Natural killer cell (primary cell): ENCODE results near the gene MAP4K3. TPM values are rescaled to one million over a fixed set of nuclear protein-coding genes. Genes with fewer than 3 reads are reported as not detected.

Experiments used
- ATAC-seq, 3 donors: fragments of 150-1000 bp in 2 of 3; fragments of 200-7000 bp in 1 of 3; cut with Tn5 transposase; 1 replicate in 1 of 3; 2 replicates in 2 of 3; pipeline ENCODE4 v1.10.0; 2021; ENCODE audit warnings: mild to moderate bottlenecking in 2 of 3, moderate library complexity in 2 of 3
- DNase-seq, 2 donors: peaks; one replicate each; pipeline versions ENCODE4 v3.0.0 to v3.0.0-alpha.2; 2013 to 2021; ENCODE audit warnings: mixed read lengths in 1 of 2
- H3K27ac ChIP-seq: one replicate; pipeline ENCODE4 v1.5.1; 2013; ENCODE audit warnings: mild to moderate bottlenecking, low read length
- H3K27me3 ChIP-seq: one replicate; pipeline ENCODE4 v1.6.1; 2013; ENCODE audit warnings: low read length; ENCODE audit not compliant: control insufficient read depth, insufficient read depth
- H3K36me3 ChIP-seq: one replicate; pipeline ENCODE4 v1.6.1; 2013; ENCODE audit warnings: low read length; ENCODE audit not compliant: control insufficient read depth, insufficient read depth
- H3K4me1 ChIP-seq: one replicate; pipeline ENCODE4 v1.6.1; 2013; ENCODE audit warnings: low read length; ENCODE audit not compliant: control insufficient read depth, insufficient read depth
- H3K4me3 ChIP-seq: one replicate; pipeline ENCODE4 v1.5.1; 2013; ENCODE audit warnings: low read length
- H3K9me3 ChIP-seq: one replicate; pipeline ENCODE4 v1.6.1; 2013; ENCODE audit warnings: low read length; ENCODE audit not compliant: control insufficient read depth, insufficient read depth
- H3K27ac Mint-ChIP-seq, 2 donors: one replicate each; pipeline ENCODE4 v1.8.0; 2022; ENCODE audit warnings: mild to moderate bottlenecking in 2 of 2, mixed read lengths in 2 of 2, moderate library complexity in 1 of 2
- H3K27me3 Mint-ChIP-seq, 2 donors: one replicate each; pipeline ENCODE4 v1.8.0; 2022; ENCODE audit warnings: low read depth in 2 of 2, mixed read lengths in 2 of 2
- H3K36me3 Mint-ChIP-seq: one replicate; pipeline ENCODE4 v1.8.0; 2022; ENCODE audit warnings: mixed read lengths
- H3K4me1 Mint-ChIP-seq, 2 donors: one replicate each; pipeline ENCODE4 v1.8.0; 2022; ENCODE audit warnings: mixed read lengths in 2 of 2
- H3K4me3 Mint-ChIP-seq: one replicate; pipeline ENCODE4 v1.8.0; 2022; ENCODE audit warnings: mild to moderate bottlenecking, moderate library complexity, mixed read lengths
- H3K9me3 Mint-ChIP-seq, 2 donors: one replicate each; pipeline ENCODE4 v1.8.0; 2022; ENCODE audit warnings: mixed read lengths in 2 of 2
- CTCF ChIP-seq: fragments of 200-600 bp; IDR thresholded peaks from one replicate; pipeline ENCODE4 v1.8.0; 2022; ENCODE audit warnings: antibody characterized with exemption
- WGBS: methylation state at CpG from one replicate; pipeline ENCODE4 v1.1.7; 2013; ENCODE audit warnings: missing lambda C conversion rate; ENCODE audit not compliant: insufficient coverage; 5-methylcytosine and 5-hydroxymethylcytosine counted together
- intact Hi-C: fragments of 100-400 bp; cut with micrococcal nuclease; formaldehyde crosslinking; loops from one replicate; pipeline ENCODE4 v1.14.2; 2022
- total RNA-seq, 4 donors: library from RNA; stranded (reverse); fragments of 120-200 nt in 1 of 4; gene quantifications; one replicate each; pipeline versions ENCODE4 v1.2.3 to v1.2.4, GENCODE V29; 2013 to 2022

The MAP4K3 gene
- total RNA-seq, 3 donors from 2014 or later (not counting 1 experiment from before 2014, with no cell fraction given): 17.3 to 25.9 (median 20.3) TPM

DNA sequence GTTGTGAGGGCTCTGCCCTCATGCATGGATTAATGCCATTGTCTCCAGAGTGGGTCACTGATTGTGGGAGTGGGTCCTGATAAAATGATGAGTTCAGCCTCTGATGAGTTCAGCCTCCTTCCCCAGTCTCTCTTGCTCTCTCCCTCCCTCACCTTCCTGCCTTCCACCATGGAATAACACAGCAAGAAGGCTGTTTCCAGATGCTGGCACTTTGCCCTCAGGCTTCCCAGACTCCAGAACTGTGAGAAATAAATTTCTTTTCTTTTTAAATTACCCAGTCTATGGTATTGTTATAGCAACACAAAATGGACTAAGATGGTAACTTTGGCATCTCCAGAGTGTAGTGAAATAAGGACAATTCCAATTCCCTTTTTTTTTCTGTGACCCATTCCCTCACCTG, 47.1 kb upstream of the MAP4K3 start:
- Mint-ChIP-seq H3K27me3 (no peaks in the 10 kb centered on the region), H3K4me3 (no peak overlapping the region), H3K36me3 (no peaks in the 10 kb centered on the region), H3K4me1 (no peaks in the 10 kb centered on the region), H3K9me3 (no peaks in the 10 kb centered on the region), H3K27ac (no peak overlapping the region)
- intact Hi-C loops: no loop called here
- H3K4me3 ChIP-seq: no peak overlapping the region
- DNase-seq (no peak), ATAC-seq (no peak)
- no peaks in the 10 kb centered on the region for H3K36me3 ChIP-seq
- no peaks in the 10 kb centered on the region for H3K27me3 ChIP-seq
- no peak for TF ChIP-seq CTCF
- no peaks in the 10 kb centered on the region for H3K9me3 ChIP-seq
- no peak overlapping the region for H3K27ac ChIP-seq
- no peaks in the 10 kb centered on the region for H3K4me1 ChIP-seq

GRCh38 chr2:39483534-39483933, 46.4 kb upstream of the MAP4K3 start:
- Histone ChIP-seq H3K4me1 (no peaks in the 10 kb centered on the region), H3K4me3 (no peak overlapping the region), H3K36me3 (no peaks in the 10 kb centered on the region), H3K27me3 (no peaks in the 10 kb centered on the region), H3K27ac (no peak overlapping the region), H3K9me3 (no peaks in the 10 kb centered on the region)
- WGBS: 39% methylated on average over 2 of the region's 3 CpGs
- H3K4me1 Mint-ChIP-seq: no peaks in the 10 kb centered on the region
- intact Hi-C loops: no loop called here
- no peak overlapping the region for H3K27ac Mint-ChIP-seq
- no peak for DNase-seq
- TF ChIP-seq CTCF: no peak
- no peak overlapping the region for H3K4me3 Mint-ChIP-seq
- H3K9me3 Mint-ChIP-seq: no peaks in the 10 kb centered on the region
- no peak for ATAC-seq
- H3K27me3 Mint-ChIP-seq: no peaks in the 10 kb centered on the region
- no peaks in the 10 kb centered on the region for H3K36me3 Mint-ChIP-seq

- Histone ChIP-seq H3K27me3 (no peaks in the 10 kb centered on the region), H3K9me3 (no peaks in the 10 kb centered on the region), H3K27ac (no peak overlapping the region), H3K4me1 (peaks cover 2% of the 10 kb centered on the region), H3K4me3 (no peak overlapping the region), H3K36me3 (no peaks in the 10 kb centered on the region)
- H3K27ac Mint-ChIP-seq: no peak overlapping the region
- no CpG with 5 or more reads among the region's 2 CpGs for WGBS
- DNase-seq (no peak), ATAC-seq (no peak)
- no peak overlapping the region for H3K4me3 Mint-ChIP-seq
- no peaks in the 10 kb centered on the region for H3K27me3 Mint-ChIP-seq
- TF ChIP-seq CTCF: no peak
- no peaks in the 10 kb centered on the region for H3K9me3 Mint-ChIP-seq
- H3K36me3 Mint-ChIP-seq: peaks cover 9% of the 10 kb centered on the region
- intact Hi-C loops: no loop called here
- no peaks in the 10 kb centered on the region for H3K4me1 Mint-ChIP-seq
Measured at GRCh38 chr2:39481611-39482010, 44.5 kb upstream of the MAP4K3 start.

DNA sequence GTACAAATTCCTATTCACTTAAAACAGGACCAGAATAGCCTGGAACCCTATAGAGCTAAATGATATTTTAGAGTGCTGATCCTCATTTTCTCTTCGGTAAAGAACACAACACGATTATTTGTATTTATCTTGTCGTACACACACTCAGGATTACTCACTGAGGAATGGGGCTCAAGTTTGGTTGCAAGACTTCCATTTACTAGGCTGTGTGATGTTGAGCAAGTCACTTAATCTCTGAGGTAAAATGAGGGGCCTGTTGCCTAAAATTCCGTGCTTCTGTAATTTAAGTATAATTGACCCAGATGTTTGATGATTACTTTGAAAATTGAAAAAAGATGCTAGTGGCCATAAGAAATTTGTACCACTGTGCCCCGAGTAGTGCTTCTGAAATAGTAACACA, 42.6 kb upstream of the MAP4K3 start:
- no peaks in the 10 kb centered on the region for H3K27me3 Mint-ChIP-seq
- Histone ChIP-seq H3K36me3 (no peaks in the 10 kb centered on the region), H3K27ac (no peak overlapping the region), H3K9me3 (no peaks in the 10 kb centered on the region), H3K4me3 (no peak overlapping the region), H3K4me1 (peaks cover 2% of the 10 kb centered on the region), H3K27me3 (no peaks in the 10 kb centered on the region)
- intact Hi-C loops: no loop called here
- no peak for TF ChIP-seq CTCF
- no peak overlapping the region for H3K27ac Mint-ChIP-seq
- H3K9me3 Mint-ChIP-seq: no peaks in the 10 kb centered on the region
- ATAC-seq: no peak
- 97% methylated on average over 5 of the region's 5 CpGs for WGBS
- H3K36me3 Mint-ChIP-seq: peaks cover 9% of the 10 kb centered on the region
- H3K4me3 Mint-ChIP-seq: no peak overlapping the region
- no peaks in the 10 kb centered on the region for H3K4me1 Mint-ChIP-seq
- no peak for DNase-seq
